HepG2 (cell line): ENCODE results near the gene LYSMD1. TPM values are rescaled to one million over a fixed set of nuclear protein-coding genes. Genes with fewer than 3 reads are reported as not detected.

ENCODE experiments used
- ATF2 ChIP-seq: sonication (generic); formaldehyde crosslinking; IDR thresholded peaks from 2 replicates; pipeline ENCODE4 v1.4.0; 2020; ENCODE audit warnings: missing genetic modification reagents
- HMG20B ChIP-seq: conservative IDR thresholded peaks from 2 replicates; pipeline ENCODE4 v1.6.1; 2016; ENCODE audit warnings: missing genetic modification reagents, missing compliant biosample characterization
- MYPOP ChIP-seq: sonication (generic); formaldehyde crosslinking; IDR thresholded peaks from 2 replicates; pipeline ENCODE4 v1.8.1; 2023; ENCODE audit warnings: mild to moderate bottlenecking, moderate library complexity, missing genetic modification reagents
- SP2 ChIP-seq: sonication (generic); formaldehyde crosslinking; IDR thresholded peaks from 2 replicates; pipeline ENCODE4 v1.5.1; 2020; ENCODE audit warnings: mild to moderate bottlenecking, missing genetic modification reagents
- ZBTB25 ChIP-seq: IDR thresholded peaks from 2 replicates; pipeline ENCODE4 v1.6.1; 2018; ENCODE audit warnings: missing genetic modification reagents
- ZBTB42 ChIP-seq: sonication (generic); formaldehyde crosslinking; IDR thresholded peaks from 2 replicates; pipeline ENCODE4 v1.5.0; 2020; ENCODE audit warnings: mild to moderate bottlenecking, missing genetic modification reagents
- ZNF629 ChIP-seq: sonication (generic); formaldehyde crosslinking; conservative IDR thresholded peaks from 2 replicates; pipeline ENCODE4 v1.5.0; 2020; ENCODE audit warnings: missing genetic modification reagents
- polyA plus RNA-seq, 8 experiments: library from polyadenylated mRNA; depleted of rRNA in 3 of 8; stranded (reverse) in 7 of 8; unstranded in 1 of 8; fragments of >200 nt; fragmentation: Illumina TruSeq in 4 of 8; extraction: Trizol in 4 of 8; gene quantifications; 2 replicates each; pipeline versions ENCODE4 v1.2.1 to v1.2.3, GENCODE V29; 2011 to 2016; ENCODE audit warnings: low read depth in 4 of 8, missing spikeins in 1 of 8, mixed read lengths in 1 of 8; ENCODE audit not compliant: insufficient read depth in 1 of 8
- total RNA-seq, 5 experiments: library from RNA; depleted of rRNA; stranded (reverse); fragments of >200 nt; fragmentation: Illumina TruSeq; extraction: Trizol; gene quantifications; 2 replicates each; pipeline ENCODE4 v1.2.3, GENCODE V29; 2016; ENCODE audit warnings: low read depth in 1 of 5
- TF ChIP-seq, protein P1 (sequence below): IDR thresholded peaks from 2 replicates; pipeline ENCODE4 v1.4.0; 2020; ENCODE audit warnings: mild to moderate bottlenecking, missing genetic modification reagents
- TF ChIP-seq, protein P2 (sequence below), 2 experiments: sonication (generic) in 1 of 2; formaldehyde crosslinking in 1 of 2; IDR thresholded peaks; 2 replicates each; pipeline versions ENCODE4 v1.4.0 to v1.6.1; 2018 to 2020; ENCODE audit warnings: missing genetic modification reagents in 2 of 2, borderline replicate concordance in 1 of 2, low read depth in 1 of 2, mild to moderate bottlenecking in 1 of 2, missing biosample characterization in 1 of 2
- TF ChIP-seq, protein P3 (sequence below): IDR thresholded peaks from 2 replicates; pipeline ENCODE4 v1.6.1; 2016; ENCODE audit warnings: low read depth, borderline replicate concordance
- TF ChIP-seq, protein P4 (sequence below): sonication (generic); formaldehyde crosslinking; IDR thresholded peaks from 2 replicates; pipeline ENCODE4 v1.5.1; 2020; ENCODE audit warnings: missing genetic modification reagents, mild to moderate bottlenecking, borderline replicate concordance
- TF ChIP-seq, protein P5 (sequence below): sonication (generic); formaldehyde crosslinking; IDR thresholded peaks from 2 replicates; pipeline ENCODE4 v1.5.0; 2020; ENCODE audit warnings: missing genetic modification reagents

Gene LYSMD1
- total and polyA plus RNA-seq, 2 of the 13 experiments (the other 11 are each of a cell fraction or from before 2014, with no cell fraction given), result 3.8 to 4.8 TPM

GRCh38 chr1:151146412-151147131 lies 19.1 kb downstream of the LYSMD1 start, which contains the start of gene SEMA6C (continued):
- TF ChIP-seq ZBTB42 (CRISPR knock-in tag) (no peak), ZNF629 (CRISPR knock-in tag) (no peak), ATF2 (no peak), SP2 (peak; percentile 86), MYPOP (CRISPR knock-in tag) (0 out of 2 replicates have a peak, but pooled peaks have one; percentile 54), ZBTB25 (CRISPR knock-in tag) (0 out of 2 replicates have a peak, but pooled peaks have one; percentile 32), HMG20B (CRISPR knock-in tag) (peak; percentile 29; the same call in 1 of the 2 replicates)
- TF ChIP-seq, protein P1, sequence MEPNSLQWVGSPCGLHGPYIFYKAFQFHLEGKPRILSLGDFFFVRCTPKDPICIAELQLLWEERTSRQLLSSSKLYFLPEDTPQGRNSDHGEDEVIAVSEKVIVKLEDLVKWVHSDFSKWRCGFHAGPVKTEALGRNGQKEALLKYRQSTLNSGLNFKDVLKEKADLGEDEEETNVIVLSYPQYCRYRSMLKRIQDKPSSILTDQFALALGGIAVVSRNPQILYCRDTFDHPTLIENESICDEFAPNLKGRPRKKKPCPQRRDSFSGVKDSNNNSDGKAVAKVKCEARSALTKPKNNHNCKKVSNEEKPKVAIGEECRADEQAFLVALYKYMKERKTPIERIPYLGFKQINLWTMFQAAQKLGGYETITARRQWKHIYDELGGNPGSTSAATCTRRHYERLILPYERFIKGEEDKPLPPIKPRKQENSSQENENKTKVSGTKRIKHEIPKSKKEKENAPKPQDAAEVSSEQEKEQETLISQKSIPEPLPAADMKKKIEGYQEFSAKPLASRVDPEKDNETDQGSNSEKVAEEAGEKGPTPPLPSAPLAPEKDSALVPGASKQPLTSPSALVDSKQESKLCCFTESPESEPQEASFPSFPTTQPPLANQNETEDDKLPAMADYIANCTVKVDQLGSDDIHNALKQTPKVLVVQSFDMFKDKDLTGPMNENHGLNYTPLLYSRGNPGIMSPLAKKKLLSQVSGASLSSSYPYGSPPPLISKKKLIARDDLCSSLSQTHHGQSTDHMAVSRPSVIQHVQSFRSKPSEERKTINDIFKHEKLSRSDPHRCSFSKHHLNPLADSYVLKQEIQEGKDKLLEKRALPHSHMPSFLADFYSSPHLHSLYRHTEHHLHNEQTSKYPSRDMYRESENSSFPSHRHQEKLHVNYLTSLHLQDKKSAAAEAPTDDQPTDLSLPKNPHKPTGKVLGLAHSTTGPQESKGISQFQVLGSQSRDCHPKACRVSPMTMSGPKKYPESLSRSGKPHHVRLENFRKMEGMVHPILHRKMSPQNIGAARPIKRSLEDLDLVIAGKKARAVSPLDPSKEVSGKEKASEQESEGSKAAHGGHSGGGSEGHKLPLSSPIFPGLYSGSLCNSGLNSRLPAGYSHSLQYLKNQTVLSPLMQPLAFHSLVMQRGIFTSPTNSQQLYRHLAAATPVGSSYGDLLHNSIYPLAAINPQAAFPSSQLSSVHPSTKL (CRISPR knock-in tag), result peak; percentile 52; the same call in 1 of the 2 replicates
- TF ChIP-seq, protein P2, sequence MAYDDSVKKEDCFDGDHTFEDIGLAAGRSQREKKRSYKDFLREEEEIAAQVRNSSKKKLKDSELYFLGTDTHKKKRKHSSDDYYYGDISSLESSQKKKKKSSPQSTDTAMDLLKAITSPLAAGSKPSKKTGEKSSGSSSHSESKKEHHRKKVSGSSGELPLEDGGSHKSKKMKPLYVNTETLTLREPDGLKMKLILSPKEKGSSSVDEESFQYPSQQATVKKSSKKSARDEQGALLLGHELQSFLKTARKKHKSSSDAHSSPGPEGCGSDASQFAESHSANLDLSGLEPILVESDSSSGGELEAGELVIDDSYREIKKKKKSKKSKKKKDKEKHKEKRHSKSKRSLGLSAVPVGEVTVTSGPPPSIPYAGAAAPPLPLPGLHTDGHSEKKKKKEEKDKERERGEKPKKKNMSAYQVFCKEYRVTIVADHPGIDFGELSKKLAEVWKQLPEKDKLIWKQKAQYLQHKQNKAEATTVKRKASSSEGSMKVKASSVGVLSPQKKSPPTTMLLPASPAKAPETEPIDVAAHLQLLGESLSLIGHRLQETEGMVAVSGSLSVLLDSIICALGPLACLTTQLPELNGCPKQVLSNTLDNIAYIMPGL (CRISPR knock-in tag; IDR thresholded peaks at IDR 0.05; ENCODE audit: borderline replicate concordance in 1 of 2, low read depth in 1 of 2), result peak in 1 of 2 experiments; percentile 19; a peak in 1 of 4 replicates
- TF ChIP-seq, protein P3, sequence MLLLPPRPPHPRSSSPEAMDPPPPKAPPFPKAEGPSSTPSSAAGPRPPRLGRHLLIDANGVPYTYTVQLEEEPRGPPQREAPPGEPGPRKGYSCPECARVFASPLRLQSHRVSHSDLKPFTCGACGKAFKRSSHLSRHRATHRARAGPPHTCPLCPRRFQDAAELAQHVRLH (CRISPR knock-in tag), result peak; percentile 46; the same call in 1 of the 2 replicates
- TF ChIP-seq, protein P4, sequence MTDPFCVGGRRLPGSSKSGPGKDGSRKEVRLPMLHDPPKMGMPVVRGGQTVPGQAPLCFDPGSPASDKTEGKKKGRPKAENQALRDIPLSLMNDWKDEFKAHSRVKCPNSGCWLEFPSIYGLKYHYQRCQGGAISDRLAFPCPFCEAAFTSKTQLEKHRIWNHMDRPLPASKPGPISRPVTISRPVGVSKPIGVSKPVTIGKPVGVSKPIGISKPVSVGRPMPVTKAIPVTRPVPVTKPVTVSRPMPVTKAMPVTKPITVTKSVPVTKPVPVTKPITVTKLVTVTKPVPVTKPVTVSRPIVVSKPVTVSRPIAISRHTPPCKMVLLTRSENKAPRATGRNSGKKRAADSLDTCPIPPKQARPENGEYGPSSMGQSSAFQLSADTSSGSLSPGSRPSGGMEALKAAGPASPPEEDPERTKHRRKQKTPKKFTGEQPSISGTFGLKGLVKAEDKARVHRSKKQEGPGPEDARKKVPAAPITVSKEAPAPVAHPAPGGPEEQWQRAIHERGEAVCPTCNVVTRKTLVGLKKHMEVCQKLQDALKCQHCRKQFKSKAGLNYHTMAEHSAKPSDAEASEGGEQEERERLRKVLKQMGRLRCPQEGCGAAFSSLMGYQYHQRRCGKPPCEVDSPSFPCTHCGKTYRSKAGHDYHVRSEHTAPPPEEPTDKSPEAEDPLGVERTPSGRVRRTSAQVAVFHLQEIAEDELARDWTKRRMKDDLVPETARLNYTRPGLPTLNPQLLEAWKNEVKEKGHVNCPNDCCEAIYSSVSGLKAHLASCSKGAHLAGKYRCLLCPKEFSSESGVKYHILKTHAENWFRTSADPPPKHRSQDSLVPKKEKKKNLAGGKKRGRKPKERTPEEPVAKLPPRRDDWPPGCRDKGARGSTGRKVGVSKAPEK (CRISPR knock-in tag), result no peak; the same call in 1 of the 2 replicates
- TF ChIP-seq, protein P5, sequence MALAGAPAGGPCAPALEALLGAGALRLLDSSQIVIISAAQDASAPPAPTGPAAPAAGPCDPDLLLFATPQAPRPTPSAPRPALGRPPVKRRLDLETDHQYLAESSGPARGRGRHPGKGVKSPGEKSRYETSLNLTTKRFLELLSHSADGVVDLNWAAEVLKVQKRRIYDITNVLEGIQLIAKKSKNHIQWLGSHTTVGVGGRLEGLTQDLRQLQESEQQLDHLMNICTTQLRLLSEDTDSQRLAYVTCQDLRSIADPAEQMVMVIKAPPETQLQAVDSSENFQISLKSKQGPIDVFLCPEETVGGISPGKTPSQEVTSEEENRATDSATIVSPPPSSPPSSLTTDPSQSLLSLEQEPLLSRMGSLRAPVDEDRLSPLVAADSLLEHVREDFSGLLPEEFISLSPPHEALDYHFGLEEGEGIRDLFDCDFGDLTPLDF (CRISPR knock-in tag), result peak; percentile 66
